H1 (cell line): Measurements from ENCODE around the gene MYO9A. TPM values are rescaled to one million over a fixed set of nuclear protein-coding genes. Genes with fewer than 3 reads are reported as not detected.

Experiments
- CTCF ChIA-PET: fragments of 300-600 bp; sonication (Branson Sonifier 250); formaldehyde crosslinking; loops from one replicate; lab custom pipeline; 2021; ENCODE audit not compliant: partially characterized antibody; lab: Charles Lee
- POLR2A ChIA-PET: fragments of 300-600 bp; sonication (Branson Sonifier 250); formaldehyde crosslinking; loops from one replicate; lab custom pipeline; 2021; ENCODE audit warnings: inconsistent platforms; ENCODE audit not compliant: partially characterized antibody; lab: Charles Lee
- DNase-seq, 2 experiments: peaks; one replicate each; pipeline versions ENCODE4 v3.0.0 to v3.0.0-alpha.2; 2010 to 2022; ENCODE audit warnings: low spot score in 2 of 2, low read depth in 1 of 2, mixed read lengths in 1 of 2
- FAIRE-seq: peaks from 2 replicates; lab custom pipeline; 2011; peaks lifted over from hg19 to GRCh38; lab: Jason Lieb, UNC
- H2AFZ ChIP-seq: 2 replicates; pipeline ENCODE4 v1.8.1; 2012; ENCODE audit warnings: low read length, inconsistent platforms
- H2AK5ac ChIP-seq: 2 replicates; pipeline ENCODE4 v1.6.1; 2013; ENCODE audit warnings: low read depth, low read length
- H2BK120ac ChIP-seq: replicated peaks from 2 replicates; pipeline ENCODE3; 2013; ENCODE audit warnings: low read depth, low read length, inconsistent platforms
- H2BK12ac ChIP-seq: 2 replicates; pipeline ENCODE4 v1.6.1; 2013; ENCODE audit warnings: low read depth, low read length
- H2BK15ac ChIP-seq: 2 replicates; pipeline ENCODE4 v1.6.1; 2013; ENCODE audit warnings: low read length
- H2BK20ac ChIP-seq: 2 replicates; pipeline ENCODE4 v1.6.1; 2013; ENCODE audit warnings: low read length
- H2BK5ac ChIP-seq: 2 replicates; pipeline ENCODE4 v1.6.1; 2013; ENCODE audit warnings: low read depth, low read length
- H3K14ac ChIP-seq: 2 replicates; pipeline ENCODE4 v1.6.1; 2013; ENCODE audit warnings: inconsistent platforms; ENCODE audit not compliant: insufficient read length
- H3K18ac ChIP-seq: 2 replicates; pipeline ENCODE4 v1.6.1; 2013; ENCODE audit warnings: low read length; ENCODE audit errors: extremely low read depth
- H3K23ac ChIP-seq: 2 replicates; pipeline ENCODE4 v1.6.1; 2013; ENCODE audit warnings: inconsistent platforms; ENCODE audit not compliant: insufficient read length
- H3K23me2 ChIP-seq: 2 replicates; pipeline ENCODE4 v1.6.1; 2013; ENCODE audit warnings: low read depth, low read length
- H3K27ac ChIP-seq: 2 replicates; pipeline ENCODE4 v1.6.1; 2011; ENCODE audit warnings: low read depth, low read length, inconsistent platforms
- H3K27me3 ChIP-seq, 4 experiments: replicated peaks in 1 of 4; 1 replicate in 1 of 4; 2 replicates in 3 of 4; pipeline versions ENCODE4 v1.6.1 to v1.8.1; 2011 to 2013; ENCODE audit warnings: low read length in 3 of 4, mild to moderate bottlenecking in 3 of 4, inconsistent platforms in 2 of 4, mixed read lengths in 2 of 4, moderate library complexity in 1 of 4; ENCODE audit not compliant: control insufficient read depth in 3 of 4, insufficient read depth in 3 of 4; ENCODE audit errors: extremely low read depth in 1 of 4
- H3K36me3 ChIP-seq, 4 experiments: 2 replicates each; pipeline versions ENCODE4 v1.6.1 to v1.8.1; 2011 to 2013; ENCODE audit warnings: mild to moderate bottlenecking in 4 of 4, low read length in 3 of 4, moderate library complexity in 2 of 4, control low read depth in 1 of 4, inconsistent platforms in 1 of 4; ENCODE audit not compliant: insufficient read depth in 4 of 4, control insufficient read depth in 2 of 4
- H3K4ac ChIP-seq: replicated peaks from 2 replicates; pipeline ENCODE3; 2013; ENCODE audit warnings: low read length, low read depth, mixed read lengths, inconsistent platforms; ENCODE audit not compliant: insufficient read length
- H3K4me1 ChIP-seq, 4 experiments: replicated peaks in 1 of 4; 1 replicate in 1 of 4; 2 replicates in 3 of 4; pipeline versions ENCODE4 v1.6.1 to v1.8.1; 2011 to 2013; ENCODE audit warnings: low read length in 3 of 4, inconsistent platforms in 2 of 4, mixed read lengths in 1 of 4; ENCODE audit not compliant: insufficient read depth in 4 of 4, control insufficient read depth in 3 of 4
- H3K4me2 ChIP-seq, 2 experiments: 2 replicates each; pipeline versions ENCODE4 v1.6.1 to v1.8.1; 2011 to 2013; ENCODE audit warnings: low read depth in 2 of 2, low read length in 2 of 2, control low read depth in 1 of 2, inconsistent platforms in 1 of 2, mild to moderate bottlenecking in 1 of 2; ENCODE audit not compliant: insufficient read depth in 1 of 2
- H3K4me3 ChIP-seq, 4 experiments: fragments of 200-600, 300-600 bp in 1 of 4; sonication (generic), shearing (Covaris generic), sonication (Bioruptor Twin) in 1 of 4; 2 replicates each; pipeline versions ENCODE4 v1.5.1 to v1.8.1; 2011 to 2016; ENCODE audit warnings: low read length in 4 of 4, low read depth in 3 of 4, control low read depth in 2 of 4, inconsistent platforms in 2 of 4, mild to moderate bottlenecking in 2 of 4, mixed read lengths in 1 of 4, moderate library complexity in 1 of 4; ENCODE audit not compliant: insufficient read depth in 2 of 4; ENCODE audit errors: extremely low read depth in 1 of 4
- H3K56ac ChIP-seq: replicated peaks from 2 replicates; pipeline ENCODE3; 2013; ENCODE audit warnings: low read depth, mild to moderate bottlenecking, mixed read lengths, low read length, inconsistent platforms; ENCODE audit not compliant: insufficient read length
- H3K79me1 ChIP-seq: 2 replicates; pipeline ENCODE4 v1.6.1; 2013; ENCODE audit warnings: low read depth, low read length, control low read depth
- H3K79me2 ChIP-seq, 2 experiments: 2 replicates each; pipeline versions ENCODE4 v1.6.1 to v1.8.1; 2012 to 2013; ENCODE audit warnings: low read length in 2 of 2, mild to moderate bottlenecking in 2 of 2, inconsistent platforms in 1 of 2; ENCODE audit not compliant: insufficient read depth in 2 of 2, control insufficient read depth in 1 of 2
- H3K9ac ChIP-seq, 4 experiments: replicated peaks in 1 of 4; 1 replicate in 1 of 4; 2 replicates in 3 of 4; pipeline versions ENCODE4 v1.6.1 to v1.8.1; 2011 to 2013; ENCODE audit warnings: low read depth in 3 of 4, low read length in 3 of 4, control low read depth in 2 of 4, mild to moderate bottlenecking in 2 of 4, moderate library complexity in 2 of 4, inconsistent platforms in 1 of 4; ENCODE audit errors: extremely low read depth in 1 of 4
- H3K9me3 ChIP-seq, 2 experiments: 2 replicates each; pipeline versions ENCODE4 v1.6.1 to v1.8.1; 2012 to 2013; ENCODE audit warnings: mild to moderate bottlenecking in 2 of 2, moderate library complexity in 2 of 2, control low read depth in 1 of 2, inconsistent platforms in 1 of 2, low read depth in 1 of 2, low read length in 1 of 2, mixed read lengths in 1 of 2; ENCODE audit not compliant: insufficient read depth in 2 of 2
- H4K20me1 ChIP-seq, 2 experiments: replicated peaks in 1 of 2; 2 replicates each; pipeline versions ENCODE3 to v1.8.1; 2011 to 2013; ENCODE audit warnings: inconsistent platforms in 2 of 2, low read length in 2 of 2, mild to moderate bottlenecking in 1 of 2; ENCODE audit not compliant: insufficient read depth in 2 of 2, control insufficient read depth in 1 of 2
- H4K5ac ChIP-seq: 2 replicates; pipeline ENCODE4 v1.6.1; 2013; ENCODE audit warnings: low read length, low read depth, mixed read lengths, inconsistent platforms; ENCODE audit not compliant: insufficient read length
- H4K8ac ChIP-seq: 2 replicates; pipeline ENCODE4 v1.8.0; 2013; ENCODE audit warnings: mild to moderate bottlenecking, moderate library complexity, low read length, inconsistent platforms; ENCODE audit not compliant: insufficient read depth; ENCODE audit errors: extremely low read depth
- H4K91ac ChIP-seq: replicated peaks from 2 replicates; pipeline ENCODE3; 2013; ENCODE audit warnings: low read length, mixed read lengths, inconsistent platforms; ENCODE audit not compliant: insufficient read length
- CBX8 ChIP-seq: fragments of 300-800, 300-1000 bp; sonication (generic); IDR thresholded peaks from 2 replicates; pipeline ENCODE4 v1.7.1; 2016; ENCODE audit warnings: low read depth, low read length, borderline replicate concordance
- FOSL1 ChIP-seq: IDR thresholded peaks from 2 replicates; pipeline ENCODE4 v1.6.1; 2011; ENCODE audit warnings: mild to moderate bottlenecking, low read depth, low read length, moderate library complexity; ENCODE audit not compliant: insufficient read depth
- JUN ChIP-seq: IDR thresholded peaks from 2 replicates; pipeline ENCODE4 v1.6.1; 2011; ENCODE audit warnings: low read depth, mild to moderate bottlenecking, improper control_type of control experiment, low read length
- NANOG ChIP-seq: IDR thresholded peaks from 2 replicates; pipeline ENCODE4 v1.6.1; 2011; ENCODE audit warnings: low read length, low read depth, mild to moderate bottlenecking, inconsistent platforms; ENCODE audit not compliant: insufficient read depth, poor library complexity, severe bottlenecking
- PHF8 ChIP-seq: fragments of 200-600 bp; sonication (generic); conservative IDR thresholded peaks from 2 replicates; pipeline ENCODE4 v1.7.1; 2012; ENCODE audit warnings: low read depth, mild to moderate bottlenecking, inconsistent platforms, low read length, moderate library complexity
- POLR2A ChIP-seq, 2 experiments: IDR thresholded peaks; 1 replicate in 1 of 2; 2 replicates in 1 of 2; pipeline ENCODE4 v1.6.1; 2011; ENCODE audit warnings: low read depth in 2 of 2, low read length in 2 of 2, mild to moderate bottlenecking in 2 of 2; ENCODE audit errors: control extremely low read depth in 1 of 2
- SUZ12 ChIP-seq: fragments of 200-600 bp; sonication (generic); IDR thresholded peaks from 2 replicates; pipeline ENCODE4 v1.6.1; 2012; ENCODE audit warnings: mild to moderate bottlenecking, inconsistent platforms, low read length, moderate library complexity, mixed read lengths
- TAF1 ChIP-seq: IDR thresholded peaks from 2 replicates; pipeline ENCODE4 v1.6.1; 2011; ENCODE audit warnings: mild to moderate bottlenecking, low read depth, low read length
- TEAD4 ChIP-seq: IDR thresholded peaks from 2 replicates; pipeline ENCODE4 v1.6.1; 2012; ENCODE audit warnings: low read depth, low read length, inconsistent platforms, mixed read lengths
- WGBS, 2 experiments: shearing (Covaris generic) in 1 of 2; methylation state at CpG; one replicate each; pipeline versions ENCODE4 v1.1.6 to v1.1.7; 2013 to 2015; ENCODE audit warnings: low lambda C conversion rate in 2 of 2, mixed read lengths in 2 of 2, inconsistent platforms in 1 of 2, low coverage in 1 of 2, missing lambda C conversion rate in 1 of 2; ENCODE audit not compliant: insufficient replicate concordance in 2 of 2, insufficient coverage in 1 of 2, insufficient read length in 1 of 2; ENCODE audit errors: extremely low coverage in 1 of 2, missing lambda C conversion rate in 1 of 2; 5-methylcytosine and 5-hydroxymethylcytosine counted together
- polyA plus RNA-seq, 7 experiments: library from polyadenylated mRNA; depleted of rRNA in 3 of 7; stranded (reverse) in 5 of 7; unstranded in 2 of 7; fragments of >200 nt in 5 of 7; fragments of 200-250 nt in 2 of 7; gene quantifications; 1 replicate in 5 of 7; 2 replicates in 1 of 7; 4 replicates in 1 of 7; pipeline versions ENCODE4 v1.2.1 to v1.2.3, GENCODE V29; 2011 to 2013; ENCODE audit warnings: missing spikeins in 2 of 7, mixed read lengths in 2 of 7
- total RNA-seq: library from RNA; stranded (reverse); fragmentation: NEBNext Ultra II Directional; extraction: Animal tissue kit (Norgen Biotek cat#: 25700); gene quantifications from 2 replicates; pipeline ENCODE4 v1.2.1, GENCODE V29; 2021

Gene MYO9A
- total and polyA plus RNA-seq, 2 of the 8 experiments (the other 6 are each of a cell fraction or from before 2014, with no cell fraction given) = 3.9 to 26.0 TPM

- Histone ChIP-seq H3K4me2 (no peak overlapping the region), H3K4me3 (no peak overlapping the region), H2AFZ (no peak overlapping the region), H2BK15ac (no peak overlapping the region), H3K36me3 (no peaks in the 10 kb centered on the region), H3K4me1 (no peaks in the 10 kb centered on the region), H4K91ac (no peak overlapping the region), H3K23me2 (no peaks in the 10 kb centered on the region), H3K4ac (no peak overlapping the region), H3K79me2 (no peaks in the 10 kb centered on the region), H3K56ac (no peak overlapping the region), H2BK12ac (no peak overlapping the region), H2BK5ac (no peak overlapping the region), H3K27ac (no peak overlapping the region), H4K20me1 (no peaks in the 10 kb centered on the region), H3K23ac (no peak overlapping the region), H3K9ac (no peak overlapping the region), H2AK5ac (no peak overlapping the region), H3K9me3 (no peaks in the 10 kb centered on the region), H3K18ac (no peak overlapping the region), H3K14ac (no peak overlapping the region), H2BK120ac (no peak overlapping the region), H4K8ac (no peak overlapping the region), H2BK20ac (no peak overlapping the region), H4K5ac (no peak overlapping the region), H3K27me3 (no peaks in the 10 kb centered on the region), H3K79me1 (no peaks in the 10 kb centered on the region)
- TF ChIP-seq POLR2A (IDR thresholded peaks at IDR 0.05; ENCODE audit: control extremely low read depth in 1 of 2, low read depth in 2 of 2, low read length in 2 of 2) (no peak), SUZ12 (no peak), TEAD4 (no peak), FOSL1 (no peak), NANOG (no peak), PHF8 (no peak), JUN (no peak), TAF1 (no peak), CBX8 (no peak)
- DNase-seq = no peak
- FAIRE-seq = no peak
- 62% methylated on average over 2 of the region's 2 CpGs; no CpG with 5 or more reads in 1 of the 2 experiments for WGBS, 2 experiments
- ChIA-PET POLR2A (no interaction called here), CTCF (interaction anchor here (0.6 to 1.8 kb wide), 3 partner anchors 25 to 193 kb away, joined by 3 to 5 read pairs (median 4); no protein-coding TSS in a partner anchor)
Measured at GRCh38 chr15:72127724-72128322, 9.9 kb upstream of the MYO9A start.
